ENCODE data around the gene HPSE2.

DNA sequence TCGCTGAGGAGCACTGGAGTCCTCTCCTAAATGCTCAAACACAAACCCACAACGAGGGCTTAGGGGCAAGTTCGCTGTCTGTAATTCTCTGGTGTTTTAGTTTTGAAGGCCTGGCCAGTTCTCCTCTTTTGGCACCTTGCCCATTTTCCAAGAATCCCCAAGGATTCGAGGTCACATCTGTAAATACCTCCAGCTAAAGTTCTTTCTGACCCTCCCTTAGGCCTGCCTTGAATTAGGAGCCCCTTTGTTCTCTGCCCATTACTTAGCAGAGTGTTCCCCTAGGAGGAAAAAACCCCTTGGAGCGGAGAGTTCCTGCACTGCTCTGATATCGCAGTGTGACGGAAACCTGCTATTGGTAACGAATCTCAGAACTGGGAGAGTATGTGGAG, 819.9 kb downstream of the HPSE2 start:
- TF ChIP-seq EZH2 (IDR thresholded peaks at IDR 0.05; ENCODE audit: insufficient read depth, poor library complexity, severe bottlenecking), result no peak
- TF ChIP-seq EZH2phosphoT487 (IDR thresholded peaks at IDR 0.05; ENCODE audit: insufficient read depth, low read depth), result no peak

Data from GM23248 (cell line).